Right renal cortex interstitium (tissue), 3 donors: ENCODE data around the gene TUBB2A. TPM values are rescaled to one million over a fixed set of nuclear protein-coding genes. Genes with fewer than 3 reads are reported as not detected.
A peak's percentile ranks its signal among the peaks of the same experiment; 100 is the strongest.
"Not testable (repeated sequence)": the region's sequence is repeated elsewhere in the genome, so short reads cannot be mapped to it uniquely, and the experiment has no call there.

ENCODE experiments used
- DNase-seq, 3 donors: peaks; one replicate each; pipeline ENCODE4 v3.0.0-alpha.2; 2013; ENCODE audit warnings: low read depth in 3 of 3, low spot score in 2 of 3
- polyA plus RNA-seq, 3 donors: library from polyadenylated mRNA; unstranded; fragments of 120-200 nt; gene quantifications; one replicate each; pipeline ENCODE4 v1.2.1, GENCODE V29; 2013; ENCODE audit not compliant: insufficient read length in 3 of 3

Gene TUBB2A
- polyA plus RNA-seq: 10 to 100 TPM; 50.6 to 59.9 (median 57.7) TPM

- peak in 1 of 3 donors; percentile 49 for DNase-seq
Measured at GRCh38 chr6:3157131-3157933, at the start of gene TUBB2A. TUBB2A (minus strand) TSS chr6:3157544; CDS start chr6:3157463, 81 bp downstream.

GRCh38 chr6:3206339-3207015 lies 49.1 kb upstream of the TUBB2A start:
- DNase-seq: no peak

- no peak for DNase-seq
Measured at GRCh38 chr6:3205913-3206312, 48.6 kb upstream of the TUBB2A start.

GRCh38 chr6:3204921-3205320 lies 47.6 kb upstream of the TUBB2A start:
- no peak for DNase-seq

GRCh38 chr6:3202999-3203696 lies 45.8 kb upstream of the TUBB2A start:
- DNase-seq: no peak

GRCh38 chr6:3201388-3201787 lies 44.0 kb upstream of the TUBB2A start:
- DNase-seq: no peak

- DNase-seq: no peak
Measured at GRCh38 chr6:3200682-3201081, 43.3 kb upstream of the TUBB2A start.

- no peak for DNase-seq
Measured at GRCh38 chr6:3199382-3199781, 42.0 kb upstream of the TUBB2A start.

GRCh38 chr6:3197734-3198133 lies 40.4 kb upstream of the TUBB2A start:
- not testable (repeated sequence) for DNase-seq

GRCh38 chr6:3196770-3197169 lies 39.4 kb upstream of the TUBB2A start:
- DNase-seq: no peak

- no peak for DNase-seq
Measured at GRCh38 chr6:3195695-3196497, 38.6 kb upstream of the TUBB2A start.

- no peak for DNase-seq
Measured at GRCh38 chr6:3195420-3195694, 38.0 kb upstream of the TUBB2A start.

- DNase-seq: no peak
Measured at GRCh38 chr6:3194535-3195419, 37.4 kb upstream of the TUBB2A start.

GRCh38 chr6:3193102-3193849 lies 35.9 kb upstream of the TUBB2A start:
- no peak for DNase-seq

GRCh38 chr6:3190779-3191178 lies 33.4 kb upstream of the TUBB2A start:
- no peak for DNase-seq

- no peak for DNase-seq
Measured at GRCh38 chr6:3190056-3190455, 32.7 kb upstream of the TUBB2A start.

GRCh38 chr6:3189192-3189591 lies 31.8 kb upstream of the TUBB2A start:
- DNase-seq: not testable (repeated sequence)

- DNase-seq: no peak
Measured at GRCh38 chr6:3188262-3188661, 30.9 kb upstream of the TUBB2A start.

GRCh38 chr6:3186974-3187382 lies 29.6 kb upstream of the TUBB2A start:
- DNase-seq: no peak
